B cell (primary cell): ENCODE data around the gene SLC15A3. TPM values are rescaled to one million over a fixed set of nuclear protein-coding genes. Genes with fewer than 3 reads are reported as not detected.

Experiments used
- ATAC-seq: fragments of 200-7000 bp; cut with Tn5 transposase; one replicate; pipeline ENCODE4 v1.10.0; 2021; ENCODE audit warnings: low read depth, mild to moderate bottlenecking, moderate number of reproducible peaks, moderate library complexity
- CTCF ChIA-PET: fragments of 350-600 bp; sonication (Branson Sonifier 250); formaldehyde crosslinking; loops from one replicate; lab custom pipeline; 2021; ENCODE audit warnings: antibody characterized with exemption, inconsistent platforms; lab: Charles Lee
- POLR2A ChIA-PET: fragments of 350-600 bp; sonication (Branson Sonifier 250); formaldehyde crosslinking; loops from one replicate; lab custom pipeline; 2021; ENCODE audit warnings: antibody characterized with exemption; lab: Charles Lee
- DNase-seq: peaks from one replicate; pipeline ENCODE4 v3.0.0; 2013
- H2AFZ ChIP-seq: 2 replicates; pipeline ENCODE4 v1.6.1; 2012; ENCODE audit warnings: mild to moderate bottlenecking, low read depth, low read length; ENCODE audit not compliant: insufficient read depth, poor library complexity, severe bottlenecking
- H3K27ac ChIP-seq, 2 donors: 1 replicate in 1 of 2; 2 replicates in 1 of 2; pipeline ENCODE4 v1.5.1; 2012 to 2013; ENCODE audit warnings: low read length in 2 of 2, mild to moderate bottlenecking in 2 of 2, moderate library complexity in 1 of 2
- H3K27me3 ChIP-seq, 4 experiments: fragments of 200-600 bp in 1 of 4; sonication (generic) in 1 of 4; replicated peaks in 1 of 4; 1 replicate in 2 of 4; 2 replicates in 2 of 4; pipeline versions ENCODE4 v1.6.1 to v1.7.0; 2013 to 2016; ENCODE audit warnings: low read length in 3 of 4, mild to moderate bottlenecking in 2 of 4, mixed read lengths in 1 of 4, moderate library complexity in 1 of 4; ENCODE audit not compliant: insufficient read depth in 4 of 4, control insufficient read depth in 3 of 4; ENCODE audit errors: control extremely low read depth in 1 of 4
- H3K36me3 ChIP-seq, 2 experiments: replicated peaks in 1 of 2; 1 replicate in 1 of 2; 2 replicates in 1 of 2; pipeline versions ENCODE4 v1.6.1 to v1.7.1; 2013; ENCODE audit warnings: low read length in 1 of 2; ENCODE audit not compliant: insufficient read depth in 2 of 2, control insufficient read depth in 1 of 2; ENCODE audit errors: control extremely low read depth in 1 of 2, extremely low read depth in 1 of 2
- H3K4me1 ChIP-seq, 2 donors: fragments of 200-600 bp in 1 of 2; sonication (generic) in 1 of 2; 1 replicate in 1 of 2; 2 replicates in 1 of 2; pipeline versions ENCODE4 v1.5.1 to v1.6.1; 2013 to 2017; ENCODE audit warnings: low read length in 2 of 2; ENCODE audit not compliant: control insufficient read depth in 2 of 2, insufficient read depth in 2 of 2
- H3K4me2 ChIP-seq: replicated peaks from 2 replicates; pipeline ENCODE3; 2012; ENCODE audit warnings: mild to moderate bottlenecking, low read depth, low read length; ENCODE audit not compliant: poor library complexity, severe bottlenecking
- H3K4me3 ChIP-seq, 5 experiments: fragments of 200-600 bp in 1 of 5; sonication (generic) in 1 of 5; 1 replicate in 3 of 5; 2 replicates in 2 of 5; pipeline versions ENCODE4 v1.5.1 to v1.7.0; 2011 to 2016; ENCODE audit warnings: low read length in 4 of 5, mild to moderate bottlenecking in 4 of 5, low read depth in 2 of 5, control low read depth in 1 of 5, moderate library complexity in 1 of 5; ENCODE audit not compliant: insufficient read depth in 1 of 5; ENCODE audit errors: control extremely low read depth in 1 of 5, extremely low read depth in 1 of 5
- H3K79me2 ChIP-seq: fragments of 200-600 bp; sonication (generic); one replicate; pipeline ENCODE4 v1.6.0; 2016; ENCODE audit warnings: low read length; ENCODE audit not compliant: control insufficient read depth, insufficient read depth
- H3K9ac ChIP-seq: fragments of 200-600 bp; sonication (generic); 2 replicates; pipeline ENCODE4 v1.6.1; 2017; ENCODE audit warnings: mild to moderate bottlenecking, low read length, moderate library complexity
- H3K9me3 ChIP-seq, 3 donors: one replicate each; pipeline versions ENCODE4 v1.6.1 to v1.7.1; 2013; ENCODE audit warnings: low read length in 2 of 3; ENCODE audit not compliant: control insufficient read depth in 2 of 3, insufficient read depth in 1 of 3; ENCODE audit errors: control extremely low read depth in 1 of 3
- H4K20me1 ChIP-seq: 2 replicates; pipeline ENCODE4 v1.6.0; 2012; ENCODE audit warnings: mild to moderate bottlenecking, low read length; ENCODE audit not compliant: insufficient read depth, control insufficient read depth, poor library complexity, severe bottlenecking
- H3K27ac Mint-ChIP-seq: one replicate; pipeline ENCODE4 v1.8.0; 2021; ENCODE audit warnings: mixed read lengths
- H3K27me3 Mint-ChIP-seq: one replicate; pipeline ENCODE4 v1.8.0; 2021; ENCODE audit warnings: mixed read lengths
- H3K4me1 Mint-ChIP-seq: one replicate; pipeline ENCODE4 v1.8.0; 2021; ENCODE audit warnings: mixed read lengths
- H3K4me3 Mint-ChIP-seq: one replicate; pipeline ENCODE4 v1.8.0; 2021; ENCODE audit warnings: mixed read lengths
- H3K9me3 Mint-ChIP-seq: one replicate; pipeline ENCODE4 v1.8.0; 2022; ENCODE audit warnings: mixed read lengths; ENCODE audit not compliant: insufficient read depth
- EZH2 ChIP-seq: IDR thresholded peaks from 2 replicates; pipeline ENCODE4 v1.6.1; 2012; ENCODE audit warnings: borderline replicate concordance, low read depth, mild to moderate bottlenecking, moderate library complexity, low read length; ENCODE audit not compliant: insufficient read depth, poor library complexity, severe bottlenecking
- WGBS: methylation state at CpG from one replicate; pipeline ENCODE4 v1.1.5; 2013; ENCODE audit warnings: missing lambda C conversion rate; ENCODE audit not compliant: insufficient coverage; 5-methylcytosine and 5-hydroxymethylcytosine counted together
- intact Hi-C: fragments of 100-400 bp; cut with micrococcal nuclease; formaldehyde crosslinking; loops from one replicate; pipeline ENCODE4 v1.10.0; 2022
- polyA plus RNA-seq: library from polyadenylated mRNA; depleted of rRNA; stranded (reverse); fragments of >200 nt; gene quantifications from 2 replicates; pipeline ENCODE4 v1.2.3, GENCODE V29; 2012
- total RNA-seq, 2 donors: library from RNA; stranded (reverse); fragments of 120-200 nt in 1 of 2; gene quantifications; 1 replicate in 1 of 2; 2 replicates in 1 of 2; pipeline versions ENCODE4 v1.2.3 to v1.2.4, GENCODE V29; 2013 to 2022
- TF ChIP-seq, protein P1 (sequence below): fragments of 200-600 bp; IDR thresholded peaks from one replicate; pipeline ENCODE4 v1.8.0; 2022; ENCODE audit warnings: antibody characterized with exemption, mild to moderate bottlenecking

The SLC15A3 gene
- total and polyA plus RNA-seq, 2 donors (not counting 1 experiment from before 2014, with no cell fraction given) = 61.5 to 91.4 TPM

DNA sequence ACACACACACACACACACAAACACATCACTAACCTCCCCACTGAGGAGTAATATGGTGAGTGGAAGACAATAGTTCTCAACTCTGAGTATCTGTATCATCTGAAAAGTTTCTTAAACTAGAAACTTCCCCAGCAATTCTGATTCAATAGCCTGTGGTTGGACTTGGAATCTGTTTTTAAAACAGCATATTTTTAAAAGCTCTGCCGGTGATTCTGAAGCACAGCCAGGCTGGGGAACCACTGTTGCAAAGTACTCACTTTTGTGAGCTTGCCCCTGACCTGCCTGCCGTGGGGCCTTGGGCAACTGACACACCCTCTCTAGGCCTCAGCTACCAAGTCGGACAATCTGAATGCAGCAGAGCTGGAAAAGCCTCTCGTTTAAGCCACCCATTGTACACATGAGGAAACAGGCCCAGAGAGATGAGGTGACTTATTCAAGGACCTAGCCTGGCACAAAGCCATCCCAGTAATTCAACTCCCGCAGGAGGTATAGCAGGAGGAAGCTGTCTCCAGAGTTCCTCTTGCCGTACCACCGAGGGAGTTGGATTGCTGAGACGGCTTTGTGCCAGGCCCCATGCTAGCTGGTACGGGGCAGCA, 8.9 kb downstream of the SLC15A3 start:
- POLR2A ChIA-PET = interaction anchor here (0.7 kb wide), 1 partner anchor 181 kb away, joined by 3 read pairs; no protein-coding TSS in a partner anchor
- DNase-seq = no peak
- no peak for ATAC-seq
- H3K27ac Mint-ChIP-seq = peak overlapping the region; percentile 76
- H2AFZ ChIP-seq = no peak overlapping the region
- peaks cover 54% of the 10 kb centered on the region for H3K4me1 Mint-ChIP-seq
- no peaks in the 10 kb centered on the region for H3K9me3 ChIP-seq
- H3K4me2 ChIP-seq = no peak overlapping the region
- intact Hi-C loops = no loop called here
- H3K4me1 ChIP-seq = peaks cover 20 to 28% of the 10 kb centered on the region in 2 donors
- H3K36me3 ChIP-seq = peaks cover 7 to 87% of the 10 kb centered on the region in 2 experiments
- 88% methylated on average over 5 of the region's 9 CpGs for WGBS
- peaks cover 34% of the 10 kb centered on the region for H3K79me2 ChIP-seq
- no peak overlapping the region for H3K4me3 Mint-ChIP-seq
- no peak overlapping the region for H3K9ac ChIP-seq
- no peaks in the 10 kb centered on the region for H3K9me3 Mint-ChIP-seq
- H3K27me3 ChIP-seq = no peaks in the 10 kb centered on the region
- no peaks in the 10 kb centered on the region for H3K27me3 Mint-ChIP-seq
- CTCF ChIA-PET = interaction anchor here (1.0 to 1.2 kb wide), 3 partner anchors 9 to 11 kb away, joined by 3 to 4 read pairs (median 3); partner anchors contain the start of gene SLC15A3
- peaks cover 70% of the 10 kb centered on the region for H4K20me1 ChIP-seq
- TF ChIP-seq, protein P1, sequence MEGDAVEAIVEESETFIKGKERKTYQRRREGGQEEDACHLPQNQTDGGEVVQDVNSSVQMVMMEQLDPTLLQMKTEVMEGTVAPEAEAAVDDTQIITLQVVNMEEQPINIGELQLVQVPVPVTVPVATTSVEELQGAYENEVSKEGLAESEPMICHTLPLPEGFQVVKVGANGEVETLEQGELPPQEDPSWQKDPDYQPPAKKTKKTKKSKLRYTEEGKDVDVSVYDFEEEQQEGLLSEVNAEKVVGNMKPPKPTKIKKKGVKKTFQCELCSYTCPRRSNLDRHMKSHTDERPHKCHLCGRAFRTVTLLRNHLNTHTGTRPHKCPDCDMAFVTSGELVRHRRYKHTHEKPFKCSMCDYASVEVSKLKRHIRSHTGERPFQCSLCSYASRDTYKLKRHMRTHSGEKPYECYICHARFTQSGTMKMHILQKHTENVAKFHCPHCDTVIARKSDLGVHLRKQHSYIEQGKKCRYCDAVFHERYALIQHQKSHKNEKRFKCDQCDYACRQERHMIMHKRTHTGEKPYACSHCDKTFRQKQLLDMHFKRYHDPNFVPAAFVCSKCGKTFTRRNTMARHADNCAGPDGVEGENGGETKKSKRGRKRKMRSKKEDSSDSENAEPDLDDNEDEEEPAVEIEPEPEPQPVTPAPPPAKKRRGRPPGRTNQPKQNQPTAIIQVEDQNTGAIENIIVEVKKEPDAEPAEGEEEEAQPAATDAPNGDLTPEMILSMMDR = no peak
- TF ChIP-seq EZH2 = no peak
- peak overlapping the region in 1 of 2 donors; percentile 40 for H3K27ac ChIP-seq
- no peak overlapping the region for H3K4me3 ChIP-seq

DNA sequence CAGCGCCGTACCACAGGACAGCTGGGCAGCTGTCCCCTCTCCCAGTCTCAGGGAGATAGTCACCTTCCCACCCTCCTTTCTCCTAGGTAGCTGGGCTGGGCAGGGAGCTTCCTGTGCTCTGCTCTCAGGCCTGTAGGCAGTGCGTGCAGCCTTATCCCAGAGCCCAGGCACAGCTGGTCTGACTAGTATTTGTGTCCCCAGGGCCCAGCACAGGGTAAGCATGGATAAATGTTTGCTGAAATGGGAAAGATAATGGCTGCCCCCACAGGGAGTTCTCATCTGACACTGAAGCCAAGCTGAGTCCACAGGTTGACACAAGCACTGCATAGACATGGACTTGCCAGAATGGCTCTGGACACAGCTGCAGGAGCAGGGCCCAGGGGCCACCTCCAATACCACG, 9.8 kb downstream of the SLC15A3 start:
- Mint-ChIP-seq H3K4me3 (no peak overlapping the region), H3K9me3 (no peaks in the 10 kb centered on the region), H3K4me1 (peaks cover 48% of the 10 kb centered on the region), H3K27me3 (no peaks in the 10 kb centered on the region), H3K27ac (peak overlapping the region; percentile 76)
- Histone ChIP-seq H3K27ac (peak overlapping the region in 1 of 2 donors; percentile 40), H3K9me3 (no peaks in the 10 kb centered on the region), H2AFZ (no peak overlapping the region), H3K4me3 (no peak overlapping the region), H3K36me3 (peaks cover 5 to 84% of the 10 kb centered on the region in 2 experiments), H3K27me3 (no peaks in the 10 kb centered on the region), H3K79me2 (peaks cover 26% of the 10 kb centered on the region), H3K4me1 (peaks cover 17 to 25% of the 10 kb centered on the region in 2 donors), H4K20me1 (peaks cover 64% of the 10 kb centered on the region), H3K9ac (no peak overlapping the region), H3K4me2 (peak overlapping the region; percentile 23)
- ChIA-PET CTCF (interaction anchor here (1.0 to 2.2 kb wide), 4 partner anchors 10 to 27 kb away, joined by 3 to 9 read pairs (median 4); partner anchors contain the start of gene SLC15A3), POLR2A (interaction anchor here (0.8 kb wide), 1 partner anchor 27 kb away, joined by 3 read pairs; no protein-coding TSS in a partner anchor)
- WGBS = 97% methylated on average over 3 of the region's 4 CpGs
- no peak for ATAC-seq
- intact Hi-C loops = no loop called here
- DNase-seq = no peak
- TF ChIP-seq, protein P1 = no peak
- no peak for TF ChIP-seq EZH2
